ENCODE measurements around the gene LPIN2.

Gene LPIN2

GRCh38 chr18:2979129-2979528, 33.8 kb downstream of the LPIN2 start:
- DNase-seq, result no peak

- no peak for DNase-seq
Measured at GRCh38 chr18:2978661-2979106, 34.3 kb downstream of the LPIN2 start.

GRCh38 chr18:2978208-2978607, 34.7 kb downstream of the LPIN2 start:
- DNase-seq, result no peak

GRCh38 chr18:2976218-2977132, 36.5 kb downstream of the LPIN2 start:
- DNase-seq, result no peak

GRCh38 chr18:2974731-2975130, 38.2 kb downstream of the LPIN2 start:
- no peak for DNase-seq

- peak; percentile 67 for DNase-seq
Measured at GRCh38 chr18:2971741-2972552, 41.0 kb downstream of the LPIN2 start.

GRCh38 chr18:2970772-2971659, 41.9 kb downstream of the LPIN2 start:
- DNase-seq, result peak; percentile 60

GRCh38 chr18:2970344-2970743, 42.6 kb downstream of the LPIN2 start:
- DNase-seq, result no peak

GRCh38 chr18:2969695-2970094, 43.2 kb downstream of the LPIN2 start:
- no peak for DNase-seq

- no peak for DNase-seq
Measured at GRCh38 chr18:2968606-2969005, 44.3 kb downstream of the LPIN2 start.

- no peak for DNase-seq
Measured at GRCh38 chr18:2967820-2968219, 45.1 kb downstream of the LPIN2 start.

GRCh38 chr18:2967357-2967756, 45.6 kb downstream of the LPIN2 start:
- no peak for DNase-seq

GRCh38 chr18:2966560-2966959, 46.4 kb downstream of the LPIN2 start:
- DNase-seq, result no peak

- DNase-seq, result no peak
Measured at GRCh38 chr18:2965797-2966196, 47.1 kb downstream of the LPIN2 start.

- no peak for DNase-seq
Measured at GRCh38 chr18:2964361-2965010, 48.5 kb downstream of the LPIN2 start.

Data from central memory CD4-positive, alpha-beta T cell (primary cell).